H1 (cell line): ENCODE data around the gene RBM26. TPM values are rescaled to one million over a fixed set of nuclear protein-coding genes. Genes with fewer than 3 reads are reported as not detected.

ENCODE experiments used
- CTCF ChIA-PET: fragments of 300-600 bp; sonication (Branson Sonifier 250); formaldehyde crosslinking; loops from one replicate; lab custom pipeline; 2021; ENCODE audit not compliant: partially characterized antibody; lab: Charles Lee
- POLR2A ChIA-PET: fragments of 300-600 bp; sonication (Branson Sonifier 250); formaldehyde crosslinking; loops from one replicate; lab custom pipeline; 2021; ENCODE audit warnings: inconsistent platforms; ENCODE audit not compliant: partially characterized antibody; lab: Charles Lee
- DNase-seq, 2 experiments: peaks; one replicate each; pipeline versions ENCODE4 v3.0.0 to v3.0.0-alpha.2; 2010 to 2022; ENCODE audit warnings: low spot score in 2 of 2, low read depth in 1 of 2, mixed read lengths in 1 of 2
- FAIRE-seq: peaks from 2 replicates; lab custom pipeline; 2011; peaks lifted over from hg19 to GRCh38; lab: Jason Lieb, UNC
- H2AFZ ChIP-seq: 2 replicates; pipeline ENCODE4 v1.8.1; 2012; ENCODE audit warnings: low read length, inconsistent platforms
- H2AK5ac ChIP-seq: 2 replicates; pipeline ENCODE4 v1.6.1; 2013; ENCODE audit warnings: low read depth, low read length
- H2BK120ac ChIP-seq: replicated peaks from 2 replicates; pipeline ENCODE3; 2013; ENCODE audit warnings: low read depth, low read length, inconsistent platforms
- H2BK12ac ChIP-seq: 2 replicates; pipeline ENCODE4 v1.6.1; 2013; ENCODE audit warnings: low read depth, low read length
- H2BK15ac ChIP-seq: 2 replicates; pipeline ENCODE4 v1.6.1; 2013; ENCODE audit warnings: low read length
- H2BK20ac ChIP-seq: 2 replicates; pipeline ENCODE4 v1.6.1; 2013; ENCODE audit warnings: low read length
- H2BK5ac ChIP-seq: 2 replicates; pipeline ENCODE4 v1.6.1; 2013; ENCODE audit warnings: low read depth, low read length
- H3K14ac ChIP-seq: 2 replicates; pipeline ENCODE4 v1.6.1; 2013; ENCODE audit warnings: inconsistent platforms; ENCODE audit not compliant: insufficient read length
- H3K18ac ChIP-seq: 2 replicates; pipeline ENCODE4 v1.6.1; 2013; ENCODE audit warnings: low read length; ENCODE audit errors: extremely low read depth
- H3K23ac ChIP-seq: 2 replicates; pipeline ENCODE4 v1.6.1; 2013; ENCODE audit warnings: inconsistent platforms; ENCODE audit not compliant: insufficient read length
- H3K23me2 ChIP-seq: 2 replicates; pipeline ENCODE4 v1.6.1; 2013; ENCODE audit warnings: low read depth, low read length
- H3K27ac ChIP-seq: 2 replicates; pipeline ENCODE4 v1.6.1; 2011; ENCODE audit warnings: low read depth, low read length, inconsistent platforms
- H3K27me3 ChIP-seq, 4 experiments: replicated peaks in 1 of 4; 1 replicate in 1 of 4; 2 replicates in 3 of 4; pipeline versions ENCODE4 v1.6.1 to v1.8.1; 2011 to 2013; ENCODE audit warnings: low read length in 3 of 4, mild to moderate bottlenecking in 3 of 4, inconsistent platforms in 2 of 4, mixed read lengths in 2 of 4, moderate library complexity in 1 of 4; ENCODE audit not compliant: control insufficient read depth in 3 of 4, insufficient read depth in 3 of 4; ENCODE audit errors: extremely low read depth in 1 of 4
- H3K36me3 ChIP-seq, 4 experiments: 2 replicates each; pipeline versions ENCODE4 v1.6.1 to v1.8.1; 2011 to 2013; ENCODE audit warnings: mild to moderate bottlenecking in 4 of 4, low read length in 3 of 4, moderate library complexity in 2 of 4, control low read depth in 1 of 4, inconsistent platforms in 1 of 4; ENCODE audit not compliant: insufficient read depth in 4 of 4, control insufficient read depth in 2 of 4
- H3K4ac ChIP-seq: replicated peaks from 2 replicates; pipeline ENCODE3; 2013; ENCODE audit warnings: low read length, low read depth, mixed read lengths, inconsistent platforms; ENCODE audit not compliant: insufficient read length
- H3K4me1 ChIP-seq, 4 experiments: replicated peaks in 1 of 4; 1 replicate in 1 of 4; 2 replicates in 3 of 4; pipeline versions ENCODE4 v1.6.1 to v1.8.1; 2011 to 2013; ENCODE audit warnings: low read length in 3 of 4, inconsistent platforms in 2 of 4, mixed read lengths in 1 of 4; ENCODE audit not compliant: insufficient read depth in 4 of 4, control insufficient read depth in 3 of 4
- H3K4me2 ChIP-seq, 2 experiments: 2 replicates each; pipeline versions ENCODE4 v1.6.1 to v1.8.1; 2011 to 2013; ENCODE audit warnings: low read depth in 2 of 2, low read length in 2 of 2, control low read depth in 1 of 2, inconsistent platforms in 1 of 2, mild to moderate bottlenecking in 1 of 2; ENCODE audit not compliant: insufficient read depth in 1 of 2
- H3K4me3 ChIP-seq, 4 experiments: fragments of 200-600, 300-600 bp in 1 of 4; sonication (generic), shearing (Covaris generic), sonication (Bioruptor Twin) in 1 of 4; 2 replicates each; pipeline versions ENCODE4 v1.5.1 to v1.8.1; 2011 to 2016; ENCODE audit warnings: low read length in 4 of 4, low read depth in 3 of 4, control low read depth in 2 of 4, inconsistent platforms in 2 of 4, mild to moderate bottlenecking in 2 of 4, mixed read lengths in 1 of 4, moderate library complexity in 1 of 4; ENCODE audit not compliant: insufficient read depth in 2 of 4; ENCODE audit errors: extremely low read depth in 1 of 4
- H3K56ac ChIP-seq: replicated peaks from 2 replicates; pipeline ENCODE3; 2013; ENCODE audit warnings: low read depth, mild to moderate bottlenecking, mixed read lengths, low read length, inconsistent platforms; ENCODE audit not compliant: insufficient read length
- H3K79me1 ChIP-seq: 2 replicates; pipeline ENCODE4 v1.6.1; 2013; ENCODE audit warnings: low read depth, low read length, control low read depth
- H3K79me2 ChIP-seq, 2 experiments: 2 replicates each; pipeline versions ENCODE4 v1.6.1 to v1.8.1; 2012 to 2013; ENCODE audit warnings: low read length in 2 of 2, mild to moderate bottlenecking in 2 of 2, inconsistent platforms in 1 of 2; ENCODE audit not compliant: insufficient read depth in 2 of 2, control insufficient read depth in 1 of 2
- H3K9ac ChIP-seq, 4 experiments: replicated peaks in 1 of 4; 1 replicate in 1 of 4; 2 replicates in 3 of 4; pipeline versions ENCODE4 v1.6.1 to v1.8.1; 2011 to 2013; ENCODE audit warnings: low read depth in 3 of 4, low read length in 3 of 4, control low read depth in 2 of 4, mild to moderate bottlenecking in 2 of 4, moderate library complexity in 2 of 4, inconsistent platforms in 1 of 4; ENCODE audit errors: extremely low read depth in 1 of 4
- H3K9me3 ChIP-seq, 2 experiments: 2 replicates each; pipeline versions ENCODE4 v1.6.1 to v1.8.1; 2012 to 2013; ENCODE audit warnings: mild to moderate bottlenecking in 2 of 2, moderate library complexity in 2 of 2, control low read depth in 1 of 2, inconsistent platforms in 1 of 2, low read depth in 1 of 2, low read length in 1 of 2, mixed read lengths in 1 of 2; ENCODE audit not compliant: insufficient read depth in 2 of 2
- H4K20me1 ChIP-seq, 2 experiments: replicated peaks in 1 of 2; 2 replicates each; pipeline versions ENCODE3 to v1.8.1; 2011 to 2013; ENCODE audit warnings: inconsistent platforms in 2 of 2, low read length in 2 of 2, mild to moderate bottlenecking in 1 of 2; ENCODE audit not compliant: insufficient read depth in 2 of 2, control insufficient read depth in 1 of 2
- H4K5ac ChIP-seq: 2 replicates; pipeline ENCODE4 v1.6.1; 2013; ENCODE audit warnings: low read length, low read depth, mixed read lengths, inconsistent platforms; ENCODE audit not compliant: insufficient read length
- H4K8ac ChIP-seq: 2 replicates; pipeline ENCODE4 v1.8.0; 2013; ENCODE audit warnings: mild to moderate bottlenecking, moderate library complexity, low read length, inconsistent platforms; ENCODE audit not compliant: insufficient read depth; ENCODE audit errors: extremely low read depth
- H4K91ac ChIP-seq: replicated peaks from 2 replicates; pipeline ENCODE3; 2013; ENCODE audit warnings: low read length, mixed read lengths, inconsistent platforms; ENCODE audit not compliant: insufficient read length
- BRCA1 ChIP-seq: IDR thresholded peaks from 2 replicates; pipeline ENCODE4 v1.6.1; 2012; ENCODE audit warnings: low read depth, low read length, improper control_type of control experiment
- CHD1 ChIP-seq: IDR thresholded peaks from 2 replicates; pipeline ENCODE4 v1.6.1; 2012; ENCODE audit warnings: low read depth, low read length, improper control_type of control experiment
- CHD2 ChIP-seq: IDR thresholded peaks from 2 replicates; pipeline ENCODE4 v1.6.1; 2012; ENCODE audit warnings: low read length, improper control_type of control experiment
- EZH2 ChIP-seq: fragments of 200-600 bp; sonication (generic); IDR thresholded peaks from 2 replicates; pipeline ENCODE4 v1.7.1; 2012; ENCODE audit warnings: low read depth, mild to moderate bottlenecking, moderate library complexity, low read length, inconsistent platforms; ENCODE audit not compliant: severe bottlenecking
- KDM1A ChIP-seq: fragments of 200-600, 300-600 bp; sonication (generic); IDR thresholded peaks from 2 replicates; pipeline ENCODE4 v1.7.1; 2016; ENCODE audit warnings: mild to moderate bottlenecking, low read length, borderline replicate concordance
- KDM4A ChIP-seq: IDR thresholded peaks from one replicate; pipeline ENCODE4 v1.7.1; 2012; ENCODE audit warnings: low read depth, mild to moderate bottlenecking, moderate library complexity, low read length, inconsistent platforms; ENCODE audit not compliant: severe bottlenecking
- NANOG ChIP-seq: IDR thresholded peaks from 2 replicates; pipeline ENCODE4 v1.6.1; 2011; ENCODE audit warnings: low read length, low read depth, mild to moderate bottlenecking, inconsistent platforms; ENCODE audit not compliant: insufficient read depth, poor library complexity, severe bottlenecking
- PHF8 ChIP-seq: fragments of 200-600 bp; sonication (generic); conservative IDR thresholded peaks from 2 replicates; pipeline ENCODE4 v1.7.1; 2012; ENCODE audit warnings: low read depth, mild to moderate bottlenecking, inconsistent platforms, low read length, moderate library complexity
- RNF2 ChIP-seq: fragments of 200-900, 300-1000 bp; sonication (generic); IDR thresholded peaks from 2 replicates; pipeline ENCODE4 v1.7.1; 2016; ENCODE audit warnings: borderline replicate concordance, low read depth, mild to moderate bottlenecking, antibody characterized with exemption, low read length; ENCODE audit not compliant: poor library complexity, severe bottlenecking; ENCODE audit errors: missing control alignments
- SIRT6 ChIP-seq: IDR thresholded peaks from one replicate; pipeline ENCODE4 v1.7.1; 2012; ENCODE audit warnings: low read length, inconsistent platforms
- SP1 ChIP-seq: IDR thresholded peaks from 2 replicates; pipeline ENCODE4 v1.6.1; 2011; ENCODE audit warnings: low read depth, low read length
- SUZ12 ChIP-seq: fragments of 200-600 bp; sonication (generic); IDR thresholded peaks from 2 replicates; pipeline ENCODE4 v1.6.1; 2012; ENCODE audit warnings: mild to moderate bottlenecking, inconsistent platforms, low read length, moderate library complexity, mixed read lengths
- TEAD4 ChIP-seq: IDR thresholded peaks from 2 replicates; pipeline ENCODE4 v1.6.1; 2012; ENCODE audit warnings: low read depth, low read length, inconsistent platforms, mixed read lengths
- WGBS, 2 experiments: shearing (Covaris generic) in 1 of 2; methylation state at CpG; one replicate each; pipeline versions ENCODE4 v1.1.6 to v1.1.7; 2013 to 2015; ENCODE audit warnings: low lambda C conversion rate in 2 of 2, mixed read lengths in 2 of 2, inconsistent platforms in 1 of 2, low coverage in 1 of 2, missing lambda C conversion rate in 1 of 2; ENCODE audit not compliant: insufficient replicate concordance in 2 of 2, insufficient coverage in 1 of 2, insufficient read length in 1 of 2; ENCODE audit errors: extremely low coverage in 1 of 2, missing lambda C conversion rate in 1 of 2; 5-methylcytosine and 5-hydroxymethylcytosine counted together
- polyA plus RNA-seq, 7 experiments: library from polyadenylated mRNA; depleted of rRNA in 3 of 7; stranded (reverse) in 5 of 7; unstranded in 2 of 7; fragments of >200 nt in 5 of 7; fragments of 200-250 nt in 2 of 7; gene quantifications; 1 replicate in 5 of 7; 2 replicates in 1 of 7; 4 replicates in 1 of 7; pipeline versions ENCODE4 v1.2.1 to v1.2.3, GENCODE V29; 2011 to 2013; ENCODE audit warnings: missing spikeins in 2 of 7, mixed read lengths in 2 of 7
- total RNA-seq: library from RNA; stranded (reverse); fragmentation: NEBNext Ultra II Directional; extraction: Animal tissue kit (Norgen Biotek cat#: 25700); gene quantifications from 2 replicates; pipeline ENCODE4 v1.2.1, GENCODE V29; 2021
- TF ChIP-seq, protein P1 (sequence below): IDR thresholded peaks from 2 replicates; pipeline ENCODE4 v1.6.1; 2012; ENCODE audit warnings: inconsistent platforms

The RBM26 gene
- total and polyA plus RNA-seq, 2 of the 8 experiments (the other 6 are each of a cell fraction or from before 2014, with no cell fraction given) = 20.3 to 65.5 TPM

DNA sequence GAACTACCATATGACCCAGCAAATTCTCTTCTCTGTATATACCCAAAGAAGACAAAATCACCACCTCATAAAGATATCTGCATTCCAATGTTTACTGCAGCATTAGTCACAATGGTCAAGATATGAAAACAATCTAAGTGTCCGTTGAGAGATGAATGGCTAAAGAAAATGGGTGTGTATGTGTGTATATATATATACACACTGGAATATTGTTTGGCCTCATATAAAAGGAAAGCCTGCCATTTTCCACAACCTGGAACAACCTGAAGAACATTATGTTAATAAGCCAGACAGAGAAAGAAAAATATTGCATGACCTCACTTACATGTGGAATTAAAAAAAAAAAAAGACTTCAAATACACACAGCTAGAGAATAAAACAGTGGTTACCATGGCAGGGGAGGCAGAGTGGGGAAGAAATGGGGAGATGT lies 29.5 kb upstream of the RBM26 start:
- Histone ChIP-seq H3K4me1 (no peaks in the 10 kb centered on the region), H3K9me3 (no peaks in the 10 kb centered on the region), H3K14ac (no peak overlapping the region), H3K9ac (no peak overlapping the region), H2BK15ac (no peak overlapping the region), H3K79me2 (no peaks in the 10 kb centered on the region), H3K18ac (no peak overlapping the region), H2BK5ac (no peak overlapping the region), H3K56ac (no peak overlapping the region), H3K27ac (no peak overlapping the region), H2AK5ac (no peak overlapping the region), H4K5ac (no peak overlapping the region), H4K20me1 (no peaks in the 10 kb centered on the region), H4K8ac (no peak overlapping the region), H3K4me3 (no peak overlapping the region), H2BK20ac (no peak overlapping the region), H2AFZ (no peak overlapping the region), H3K27me3 (no peaks in the 10 kb centered on the region), H3K4me2 (no peak overlapping the region), H4K91ac (no peak overlapping the region), H3K79me1 (no peaks in the 10 kb centered on the region), H2BK12ac (no peak overlapping the region), H3K23ac (no peak overlapping the region), H3K36me3 (no peaks in the 10 kb centered on the region), H2BK120ac (no peak overlapping the region), H3K23me2 (no peaks in the 10 kb centered on the region; the same call in 1 of the 2 replicates), H3K4ac (no peak overlapping the region)
- POLR2A ChIA-PET = no interaction called here
- WGBS, 2 experiments = 89% methylated on average over 1 of the region's 1 CpG; no CpG with 5 or more reads in 1 of the 2 experiments
- CTCF ChIA-PET = interaction anchor here (1.0 kb wide), 1 partner anchor 20 kb away, joined by 3 read pairs; no protein-coding TSS in a partner anchor
- no peak for FAIRE-seq
- DNase-seq = no peak
- TF ChIP-seq BRCA1 (no peak), NANOG (no peak), CHD1 (no peak), SIRT6 (no peak), KDM4A (no peak), PHF8 (no peak), SP1 (no peak), SUZ12 (no peak), CHD2 (no peak), TEAD4 (no peak), KDM1A (no peak), EZH2 (no peak), RNF2 (no peak)
- TF ChIP-seq, protein P1, sequence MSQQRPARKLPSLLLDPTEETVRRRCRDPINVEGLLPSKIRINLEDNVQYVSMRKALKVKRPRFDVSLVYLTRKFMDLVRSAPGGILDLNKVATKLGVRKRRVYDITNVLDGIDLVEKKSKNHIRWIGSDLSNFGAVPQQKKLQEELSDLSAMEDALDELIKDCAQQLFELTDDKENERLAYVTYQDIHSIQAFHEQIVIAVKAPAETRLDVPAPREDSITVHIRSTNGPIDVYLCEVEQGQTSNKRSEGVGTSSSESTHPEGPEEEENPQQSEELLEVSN = no peak
